ENCODE measurements around the gene DNAL1.

DNAL1 gene

GRCh38 chr14:73744175-73744867 is 99.5 kb downstream of the DNAL1 start:
- DNase-seq (ENCODE audit: low read depth), result no peak

GRCh38 chr14:73744874-73745529 is 100.2 kb downstream of the DNAL1 start:
- DNase-seq (ENCODE audit: low read depth), result no peak

- no peak for DNase-seq (ENCODE audit: low read depth)
Measured at GRCh38 chr14:73745571-73746519, 101.1 kb downstream of the DNAL1 start.

GRCh38 chr14:73746520-73747378 is 102.0 kb downstream of the DNAL1 start:
- DNase-seq (ENCODE audit: low read depth), result no peak

- no peak for DNase-seq (ENCODE audit: low read depth)
Measured at GRCh38 chr14:73747379-73748211, 102.8 kb downstream of the DNAL1 start.

- no peak for DNase-seq (ENCODE audit: low read depth)
Measured at GRCh38 chr14:73748858-73749357, 104.1 kb downstream of the DNAL1 start.

GRCh38 chr14:73749706-73750530 is 105.1 kb downstream of the DNAL1 start:
- DNase-seq (ENCODE audit: low read depth), result no peak

- DNase-seq (ENCODE audit: low read depth), result no peak
Measured at GRCh38 chr14:73750531-73750901, 105.7 kb downstream of the DNAL1 start.

- DNase-seq (ENCODE audit: low read depth), result no peak
Measured at GRCh38 chr14:73751157-73751691, 106.4 kb downstream of the DNAL1 start.

- no peak for DNase-seq (ENCODE audit: low read depth)
Measured at GRCh38 chr14:73752297-73752992, 107.7 kb downstream of the DNAL1 start.
